ENCODE measurements around the gene PRAMEF1.
"Not testable (repeated sequence)": the region's sequence is repeated elsewhere in the genome, so short reads cannot be mapped to it uniquely, and the experiment has no call there.

The PRAMEF1 gene

GRCh38 chr1:12776801-12777557 is 14.2 kb upstream of the PRAMEF1 start:
- no peak for DNase-seq

GRCh38 chr1:12778061-12778460 is 13.1 kb upstream of the PRAMEF1 start:
- no peak for DNase-seq

- no peak for DNase-seq
Measured at GRCh38 chr1:12778907-12779306, 12.3 kb upstream of the PRAMEF1 start.

GRCh38 chr1:12781488-12781887 is 9.7 kb upstream of the PRAMEF1 start:
- DNase-seq: peak; percentile 17

- peak; percentile 5 for DNase-seq
Measured at GRCh38 chr1:12783783-12784182, 7.4 kb upstream of the PRAMEF1 start.

- not testable (repeated sequence) for DNase-seq
Measured at GRCh38 chr1:12784729-12785128, 6.5 kb upstream of the PRAMEF1 start.

- no peak for DNase-seq
Measured at GRCh38 chr1:12798911-12799310, 7.7 kb downstream of the PRAMEF1 start.

- no peak for DNase-seq
Measured at GRCh38 chr1:12799730-12800129, 8.5 kb downstream of the PRAMEF1 start.

GRCh38 chr1:12809933-12810332 is 18.7 kb downstream of the PRAMEF1 start:
- DNase-seq: no peak

- DNase-seq: no peak
Measured at GRCh38 chr1:12810691-12811408, 19.7 kb downstream of the PRAMEF1 start.

- no peak for DNase-seq
Measured at GRCh38 chr1:12811409-12811784, 20.2 kb downstream of the PRAMEF1 start.

GRCh38 chr1:12819061-12819460 is 27.9 kb downstream of the PRAMEF1 start:
- DNase-seq: not testable (repeated sequence)

GRCh38 chr1:12831310-12831709 is 40.1 kb downstream of the PRAMEF1 start, which contains the start of gene PRAMEF11:
PRAMEF11 (minus strand) TSS chr1:12831410; CDS start chr1:12828789, 2,621 bp downstream.
- not testable (repeated sequence) for DNase-seq

GRCh38 chr1:12833251-12833650 is 42.1 kb downstream of the PRAMEF1 start:
- DNase-seq: not testable (repeated sequence)

All from NCI-H1092 treated with DMSO at 0.1 percent for 48 hours (cell line).